ENCODE data around the gene FADS6.

- TF ChIP-seq SP1 (IDR thresholded peaks at IDR 0.05; ENCODE audit: low read depth, low read length) (no peak), EZH2 (IDR thresholded peaks at IDR 0.05; ENCODE audit: borderline replicate concordance, control insufficient read depth, low read depth, low read length) (no peak), ZNF24 (IDR thresholded peaks at IDR 0.05) (no peak), CTCF (IDR thresholded peaks at IDR 0.05 in 2 of 3, conservative IDR thresholded peaks at IDR 0.05 in 1 of 3; ENCODE audit: control insufficient read depth in 2 of 3, extremely low read depth in 1 of 3, insufficient read depth in 1 of 3, low read depth in 3 of 3, low read length in 3 of 3) (no peak), ZNF207 (IDR thresholded peaks at IDR 0.05; ENCODE audit: borderline replicate concordance) (no peak), IRF3 (IDR thresholded peaks at IDR 0.05) (no peak), MAX (IDR thresholded peaks at IDR 0.05; ENCODE audit: low read depth, low read length) (no peak), ATF3 (IDR thresholded peaks at IDR 0.05; ENCODE audit: borderline replicate concordance, extremely low read depth, low read depth, low read length) (no peak), TAF1 (IDR thresholded peaks at IDR 0.05; ENCODE audit: borderline replicate concordance, low read depth, low read length) (no peak)
Observed at GRCh38 chr17:74918906-74919305, 25.5 kb upstream of the FADS6 start.

Data from GM12878 (cell line).